CD1c-positive myeloid dendritic cell (primary cell): Measurements from ENCODE around the gene SGMS1.
A peak's percentile ranks its signal among the peaks of the same experiment; 100 is the strongest.
"Not testable (repeated sequence)": the region's sequence is repeated elsewhere in the genome, so short reads cannot be mapped to it uniquely, and the experiment has no call there.

ENCODE experiments used
- DNase-seq: peaks from one replicate; pipeline ENCODE4 v3.0.0-alpha.2; 2016; ENCODE audit errors: extremely low spot score

SGMS1 gene

DNA sequence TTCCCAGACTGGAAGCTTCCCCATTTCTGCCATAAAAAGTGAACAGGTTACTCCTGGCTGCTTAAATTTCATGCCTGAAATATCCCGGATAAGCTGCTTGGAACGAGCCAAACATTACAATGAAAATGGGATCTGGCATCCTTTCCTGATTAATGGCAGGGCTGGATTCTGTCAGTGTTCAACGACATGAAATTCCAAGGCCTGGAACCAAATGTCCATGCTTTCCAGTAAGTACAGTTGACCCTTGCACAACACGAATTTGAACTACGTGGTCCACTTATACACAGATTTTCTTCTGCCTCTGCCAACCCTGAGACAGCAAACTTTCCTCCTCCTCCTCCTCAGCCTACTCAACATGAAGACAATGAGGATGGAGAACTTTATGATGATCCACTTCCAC is 65.4 kb downstream of the SGMS1 start:
- DNase-seq: no peak

DNA sequence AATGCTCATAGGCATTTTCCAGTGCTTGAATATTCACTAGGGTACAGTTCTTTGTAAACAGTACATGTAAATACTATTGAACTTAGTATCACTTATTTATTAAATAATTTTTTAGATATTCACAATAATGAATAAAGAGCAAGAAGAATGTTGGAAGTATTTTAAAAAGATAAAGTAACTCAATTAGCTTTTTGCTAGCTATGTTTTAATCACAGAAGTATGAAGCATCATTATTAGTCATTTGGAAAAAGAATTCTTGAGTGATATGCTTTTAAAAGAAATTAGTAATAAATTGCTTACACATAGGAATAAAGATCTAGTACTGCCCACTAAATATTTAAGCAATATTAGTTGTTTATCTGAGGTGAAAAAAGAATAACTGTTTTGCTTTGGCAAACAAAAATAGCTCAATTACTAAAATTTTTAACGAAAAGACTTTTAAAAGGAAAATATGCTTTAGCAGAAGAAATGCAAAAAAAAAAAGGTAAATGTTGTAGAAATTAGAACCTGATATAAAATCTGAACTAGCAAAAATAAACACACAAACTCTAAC is 66.5 kb downstream of the SGMS1 start:
- DNase-seq: no peak

DNA sequence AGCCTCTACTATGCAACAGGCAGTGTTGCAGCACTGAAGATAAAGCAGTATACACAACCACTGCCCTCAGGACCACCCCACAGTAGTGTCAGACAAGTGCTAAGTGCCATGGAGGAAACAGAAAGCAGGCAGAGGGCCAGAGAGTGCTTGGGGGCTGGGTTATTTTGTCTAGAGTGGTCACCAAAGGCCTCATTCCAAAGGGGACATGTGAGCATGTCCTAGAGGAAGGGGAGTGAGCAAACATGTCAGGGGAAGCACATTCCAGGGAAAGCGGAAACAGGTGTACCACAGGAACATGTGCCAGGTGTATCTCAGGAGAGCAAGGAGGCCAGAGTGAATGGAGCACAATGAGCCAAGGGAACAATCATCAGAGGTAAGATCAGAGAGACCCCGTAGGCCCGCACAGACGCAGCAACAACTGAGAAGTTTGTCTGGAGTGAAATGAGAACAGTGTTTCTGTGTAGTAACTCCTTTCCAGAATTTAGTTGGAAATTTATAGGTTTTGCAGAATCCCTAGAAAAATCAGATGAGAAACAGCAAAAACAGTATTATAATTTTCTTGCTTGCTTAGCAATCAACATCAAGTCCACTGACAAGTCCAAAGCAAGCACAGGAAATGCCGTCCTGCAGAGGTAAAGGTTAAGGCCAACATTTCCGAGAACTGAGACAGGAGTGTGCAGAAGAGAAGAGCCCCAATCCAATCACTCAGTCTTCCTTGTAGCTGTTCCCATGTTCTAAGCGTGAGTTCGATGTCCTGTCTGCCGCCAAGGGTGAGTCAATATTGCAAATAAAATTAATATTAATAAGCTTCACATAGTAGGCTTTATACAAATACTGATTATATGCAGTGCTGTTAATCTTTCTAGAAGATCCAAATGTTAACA is 67.3 kb downstream of the SGMS1 start:
- no peak for DNase-seq

DNA sequence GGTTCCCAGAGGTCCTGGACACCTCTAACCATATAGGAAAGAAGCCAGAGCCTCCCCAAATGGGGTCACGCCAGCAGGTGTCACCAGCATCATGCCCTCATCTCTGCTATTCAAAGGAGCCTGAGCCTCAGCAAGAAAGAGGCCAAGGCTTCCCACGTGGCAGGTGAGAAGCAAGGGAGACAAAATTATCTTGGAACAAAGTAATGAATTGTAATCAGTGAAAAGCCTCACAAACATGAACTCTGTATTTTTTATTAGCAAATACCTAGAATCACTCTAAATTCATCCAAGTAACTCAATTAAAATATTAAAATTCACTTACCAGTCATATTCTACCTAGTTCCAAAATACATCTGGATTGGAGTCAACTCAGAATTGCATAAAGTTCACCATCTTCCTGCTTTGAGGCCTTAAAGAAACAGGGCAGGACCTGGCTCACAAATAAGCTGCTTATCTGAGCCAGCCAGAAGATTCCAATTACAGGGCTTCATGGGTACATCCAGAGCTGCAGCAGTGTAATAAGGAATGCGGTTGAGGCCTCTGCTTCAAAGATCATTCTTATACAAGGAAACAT is 68.7 kb downstream of the SGMS1 start:
- no peak for DNase-seq

DNA sequence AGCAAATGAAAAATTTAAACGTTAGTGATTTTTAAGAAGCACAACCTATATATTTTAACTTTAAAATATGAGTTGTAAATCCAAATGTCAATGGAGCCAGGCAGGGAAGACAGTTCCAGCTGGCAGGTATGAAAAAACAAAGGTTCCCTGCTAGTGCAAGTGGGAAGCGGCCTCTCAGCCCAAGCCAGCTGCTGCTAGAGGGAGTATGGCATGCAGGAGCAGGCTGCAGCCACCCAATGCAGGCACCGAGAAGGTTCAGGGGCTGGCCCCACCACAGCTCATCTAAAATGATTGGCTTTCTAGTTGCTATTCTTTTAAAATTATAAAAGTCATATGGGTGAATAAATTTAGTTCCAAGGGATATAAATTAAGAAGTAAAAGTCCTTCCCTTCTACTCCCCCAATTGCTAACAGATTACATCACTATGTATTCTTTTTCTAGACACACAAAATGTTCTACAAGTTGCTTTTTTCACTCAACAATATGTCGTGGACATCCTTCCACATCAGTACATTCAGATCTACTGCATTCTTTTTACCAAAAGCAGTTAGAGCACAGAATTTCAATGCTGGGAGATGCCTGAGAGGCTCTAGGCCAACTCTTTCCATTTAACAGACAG is 69.3 kb downstream of the SGMS1 start:
- DNase-seq: no peak

DNA sequence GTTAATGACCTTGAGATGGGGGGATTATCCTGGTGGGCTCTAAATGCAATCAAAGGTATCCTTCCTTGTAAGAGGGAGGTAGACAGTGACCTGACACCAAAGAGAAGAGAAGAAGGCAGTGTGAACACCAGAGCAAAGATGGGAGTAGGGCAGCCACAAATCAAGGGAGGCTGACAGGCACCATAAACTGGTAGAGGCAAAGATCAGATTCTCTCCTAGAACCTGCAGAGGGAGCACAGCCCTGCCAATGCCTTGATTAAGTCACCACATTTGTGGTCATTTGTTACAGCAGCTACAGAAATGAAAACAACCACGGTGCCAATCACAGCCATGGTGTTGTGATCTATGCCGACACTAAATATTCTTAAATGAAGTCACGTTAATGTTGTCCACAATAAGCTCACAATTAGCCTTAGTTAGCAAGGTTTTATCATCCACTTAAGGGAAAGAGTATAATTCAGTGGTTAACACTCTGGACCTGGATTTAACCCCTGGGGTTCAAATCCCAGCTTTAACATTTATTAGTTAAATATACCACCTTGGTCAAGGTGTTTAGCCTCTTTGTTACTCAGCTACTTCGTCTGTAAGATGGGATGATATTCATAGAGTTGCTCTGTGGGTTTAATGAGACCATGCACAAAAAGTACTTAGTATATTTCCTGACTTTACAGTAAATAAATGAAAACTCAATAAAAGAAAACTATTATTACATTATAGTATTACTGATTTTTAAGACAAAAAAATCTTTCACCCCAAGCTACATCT is 70.8 kb downstream of the SGMS1 start:
- DNase-seq: no peak

- DNase-seq: no peak
These were observed 71.4 kb downstream of the SGMS1 start for GRCh38 chr10:50552308-50552707.

GRCh38 chr10:50551894-50552293 is 71.9 kb downstream of the SGMS1 start:
- DNase-seq: no peak

DNA sequence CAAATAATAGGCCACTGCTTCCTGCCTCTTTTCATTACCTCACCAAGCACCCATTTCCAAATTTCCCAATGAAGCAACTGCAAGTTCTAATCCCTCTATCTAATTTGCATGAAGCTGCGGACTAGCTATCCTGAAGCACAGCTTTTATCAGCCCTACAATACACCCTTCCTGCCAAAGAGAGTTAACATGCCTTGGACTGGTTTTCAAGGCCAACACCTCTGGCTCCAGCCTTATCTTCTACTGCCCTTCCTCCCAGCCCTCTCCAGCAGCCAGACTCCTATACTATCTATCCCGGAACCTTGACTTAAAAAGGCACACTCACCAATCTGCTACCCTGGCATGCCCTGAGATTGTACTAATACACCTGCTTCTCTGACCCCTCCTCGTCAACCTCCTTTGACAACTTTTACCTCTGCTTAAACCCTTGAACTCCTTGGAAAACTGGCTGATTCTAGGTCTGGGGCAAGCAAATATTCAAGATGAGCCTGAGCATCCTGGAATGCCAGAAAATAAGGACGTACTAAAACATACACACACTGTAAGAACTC is 73.4 kb downstream of the SGMS1 start:
- DNase-seq: no peak

GRCh38 chr10:50549186-50549585 is 74.6 kb downstream of the SGMS1 start:
- DNase-seq: not testable (repeated sequence)

GRCh38 chr10:50548481-50548880 is 75.3 kb downstream of the SGMS1 start:
- not testable (repeated sequence) for DNase-seq

GRCh38 chr10:50546287-50546686 is 77.5 kb downstream of the SGMS1 start:
- not testable (repeated sequence) for DNase-seq

GRCh38 chr10:50545846-50546245 is 77.9 kb downstream of the SGMS1 start:
- no peak for DNase-seq

GRCh38 chr10:50544857-50545429 is 78.8 kb downstream of the SGMS1 start:
- no peak for DNase-seq

- no peak for DNase-seq
These were observed 79.5 kb downstream of the SGMS1 start for GRCh38 chr10:50544095-50544856.

- no peak for DNase-seq
These were observed 80.9 kb downstream of the SGMS1 start for GRCh38 chr10:50542871-50543270.

- no peak for DNase-seq
These were observed 81.8 kb downstream of the SGMS1 start for GRCh38 chr10:50541921-50542320.

DNA sequence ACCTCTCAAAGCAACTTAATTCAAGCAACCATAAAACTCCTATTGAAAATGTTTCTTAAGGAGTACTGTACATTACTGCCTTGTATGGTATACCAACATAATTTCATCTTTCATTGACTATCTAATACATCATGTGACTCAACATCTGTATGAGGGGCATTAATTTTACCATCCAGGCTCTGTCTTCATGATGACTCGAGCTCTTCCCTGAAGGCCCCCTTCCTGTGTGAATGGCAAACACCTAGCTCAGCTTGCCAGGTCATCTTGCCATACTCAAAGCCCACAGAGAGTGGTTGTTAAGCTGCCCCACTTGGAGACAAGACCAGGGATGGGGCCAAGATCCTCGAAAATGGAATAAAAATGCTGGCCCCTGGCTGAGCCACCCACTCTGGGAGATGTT is 82.4 kb downstream of the SGMS1 start:
- no peak for DNase-seq

DNA sequence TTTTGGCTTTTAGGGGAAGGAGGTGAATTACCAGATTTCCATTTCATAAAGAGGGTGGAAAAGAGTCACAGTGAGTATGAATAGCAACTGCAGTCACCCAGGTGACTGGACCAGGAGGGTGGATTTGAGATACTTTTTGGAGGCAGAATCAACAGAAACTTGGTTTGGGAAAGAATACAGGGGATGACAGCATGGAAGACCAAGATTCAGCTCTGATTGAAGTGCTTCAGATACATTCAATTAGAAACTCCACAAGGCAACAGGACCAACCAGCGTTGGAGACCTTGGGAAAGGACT is 83.0 kb downstream of the SGMS1 start:
- no peak for DNase-seq

DNA sequence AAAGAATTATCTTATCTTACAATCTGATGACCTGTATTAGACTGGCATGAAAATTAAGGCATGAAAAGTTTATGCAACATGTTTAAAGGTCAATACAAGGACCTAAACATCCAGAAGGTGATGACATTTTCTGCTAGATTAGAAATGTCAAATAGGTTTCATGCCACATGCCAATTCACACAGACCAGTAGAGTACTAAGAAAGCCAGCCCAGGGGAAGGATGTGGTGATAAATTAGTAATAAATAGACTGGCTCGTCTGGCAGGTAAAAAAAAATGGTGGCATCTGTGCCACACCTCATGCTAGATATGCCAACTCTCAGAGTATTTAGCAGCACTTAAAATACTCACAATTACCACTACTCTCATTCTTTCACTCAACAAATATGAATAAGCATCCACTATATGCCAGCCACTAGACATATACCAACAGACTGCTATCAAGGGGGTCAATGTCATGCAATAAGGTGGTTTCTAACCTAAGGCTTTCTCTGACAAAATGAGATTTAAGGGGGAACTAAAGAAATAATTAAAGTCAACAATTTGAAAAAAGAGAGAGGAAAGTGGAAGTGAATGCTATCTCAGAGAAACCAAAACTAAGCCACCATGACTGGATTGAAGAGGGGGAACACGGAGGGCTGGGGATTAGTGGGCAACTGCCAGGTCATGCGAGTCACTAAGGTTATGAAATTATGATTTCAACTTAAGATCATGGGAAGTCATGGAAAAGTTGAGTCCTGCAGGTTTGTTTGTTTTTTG is 83.5 kb downstream of the SGMS1 start:
- DNase-seq: peak; percentile 4
